ENCODE results near the gene PLEKHG7.

Gene PLEKHG7

DNA sequence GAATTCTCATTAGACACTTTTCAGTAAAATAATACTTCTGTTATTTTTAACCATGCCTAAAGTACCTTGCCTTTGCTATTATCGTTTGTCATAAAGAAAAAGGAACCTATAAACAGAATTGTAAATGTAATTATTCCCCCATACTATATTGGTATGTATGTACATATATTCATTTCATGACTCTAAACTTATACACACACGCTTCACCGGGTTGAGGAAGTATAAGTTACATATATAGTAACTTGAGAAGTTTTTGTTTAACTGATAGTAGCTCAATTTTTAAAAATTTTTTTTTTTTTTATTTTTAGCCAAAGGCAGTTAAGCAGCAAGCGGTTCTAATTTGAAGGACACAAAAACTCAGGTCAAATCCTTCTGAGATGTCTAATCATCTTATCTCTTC lies 107.6 kb downstream of the PLEKHG7 start:
- DNase-seq: no peak
- H3K27me3 ChIP-seq: no peaks in the 10 kb centered on the region
- H3K36me3 ChIP-seq: peaks cover 9% of the 10 kb centered on the region
- no peaks in the 10 kb centered on the region for H3K4me1 ChIP-seq
- no peaks in the 10 kb centered on the region for H3K9me3 ChIP-seq
- no peak overlapping the region for H3K4me3 ChIP-seq (ENCODE audit: low read depth, low read length)
- TF ChIP-seq, protein P1, sequence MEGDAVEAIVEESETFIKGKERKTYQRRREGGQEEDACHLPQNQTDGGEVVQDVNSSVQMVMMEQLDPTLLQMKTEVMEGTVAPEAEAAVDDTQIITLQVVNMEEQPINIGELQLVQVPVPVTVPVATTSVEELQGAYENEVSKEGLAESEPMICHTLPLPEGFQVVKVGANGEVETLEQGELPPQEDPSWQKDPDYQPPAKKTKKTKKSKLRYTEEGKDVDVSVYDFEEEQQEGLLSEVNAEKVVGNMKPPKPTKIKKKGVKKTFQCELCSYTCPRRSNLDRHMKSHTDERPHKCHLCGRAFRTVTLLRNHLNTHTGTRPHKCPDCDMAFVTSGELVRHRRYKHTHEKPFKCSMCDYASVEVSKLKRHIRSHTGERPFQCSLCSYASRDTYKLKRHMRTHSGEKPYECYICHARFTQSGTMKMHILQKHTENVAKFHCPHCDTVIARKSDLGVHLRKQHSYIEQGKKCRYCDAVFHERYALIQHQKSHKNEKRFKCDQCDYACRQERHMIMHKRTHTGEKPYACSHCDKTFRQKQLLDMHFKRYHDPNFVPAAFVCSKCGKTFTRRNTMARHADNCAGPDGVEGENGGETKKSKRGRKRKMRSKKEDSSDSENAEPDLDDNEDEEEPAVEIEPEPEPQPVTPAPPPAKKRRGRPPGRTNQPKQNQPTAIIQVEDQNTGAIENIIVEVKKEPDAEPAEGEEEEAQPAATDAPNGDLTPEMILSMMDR (IDR thresholded peaks at IDR 0.05; ENCODE audit: low read depth, low read length): no peak

GRCh38 chr12:92814584-92814983 lies 111.8 kb downstream of the PLEKHG7 start:
- no peaks in the 10 kb centered on the region for H3K9me3 ChIP-seq
- no peak for DNase-seq
- no peaks in the 10 kb centered on the region for H3K4me1 ChIP-seq
- H3K36me3 ChIP-seq: peaks cover 7% of the 10 kb centered on the region; the same call in 1 of the 2 replicates
- no peaks in the 10 kb centered on the region for H3K27me3 ChIP-seq
- H3K4me3 ChIP-seq (ENCODE audit: low read depth, low read length): no peak overlapping the region
- TF ChIP-seq, protein P1 (IDR thresholded peaks at IDR 0.05; ENCODE audit: low read depth, low read length): no peak

DNA sequence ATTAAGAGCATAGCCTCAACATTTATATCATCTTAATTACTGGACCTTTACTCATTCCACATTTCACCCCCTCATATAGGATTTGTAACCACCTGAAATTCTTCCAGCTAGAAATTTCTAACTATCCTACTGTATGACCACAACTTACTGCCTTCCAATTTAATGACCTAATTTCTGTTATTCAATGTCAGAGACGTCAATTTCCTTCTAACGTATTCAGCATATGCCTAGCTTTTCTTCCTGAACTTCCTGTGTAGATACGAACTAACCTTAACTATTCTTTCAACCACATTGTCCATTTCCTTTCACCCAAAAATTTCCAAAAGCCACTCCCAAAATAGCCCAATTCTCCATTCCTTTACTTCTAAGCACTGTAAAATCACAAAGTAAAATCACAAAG lies 118.4 kb downstream of the PLEKHG7 start:
- Histone ChIP-seq H3K36me3 (peaks cover 6% of the 10 kb centered on the region; the same call in 1 of the 2 replicates), H3K9me3 (no peaks in the 10 kb centered on the region), H3K4me1 (no peaks in the 10 kb centered on the region), H3K27me3 (no peaks in the 10 kb centered on the region), H3K4me3 (ENCODE audit: low read depth, low read length) (no peak overlapping the region)
- no peak for DNase-seq
- TF ChIP-seq, protein P1 (IDR thresholded peaks at IDR 0.05; ENCODE audit: low read depth, low read length): no peak

All from BE2C (cell line).